Measurements from ENCODE around the gene NKD2.
"Not testable (repeated sequence)": the region's sequence is repeated elsewhere in the genome, so short reads cannot be mapped to it uniquely, and the experiment has no call there.

Gene NKD2, protein sequence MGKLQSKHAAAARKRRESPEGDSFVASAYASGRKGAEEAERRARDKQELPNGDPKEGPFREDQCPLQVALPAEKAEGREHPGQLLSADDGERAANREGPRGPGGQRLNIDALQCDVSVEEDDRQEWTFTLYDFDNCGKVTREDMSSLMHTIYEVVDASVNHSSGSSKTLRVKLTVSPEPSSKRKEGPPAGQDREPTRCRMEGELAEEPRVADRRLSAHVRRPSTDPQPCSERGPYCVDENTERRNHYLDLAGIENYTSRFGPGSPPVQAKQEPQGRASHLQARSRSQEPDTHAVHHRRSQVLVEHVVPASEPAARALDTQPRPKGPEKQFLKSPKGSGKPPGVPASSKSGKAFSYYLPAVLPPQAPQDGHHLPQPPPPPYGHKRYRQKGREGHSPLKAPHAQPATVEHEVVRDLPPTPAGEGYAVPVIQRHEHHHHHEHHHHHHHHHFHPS

DNA sequence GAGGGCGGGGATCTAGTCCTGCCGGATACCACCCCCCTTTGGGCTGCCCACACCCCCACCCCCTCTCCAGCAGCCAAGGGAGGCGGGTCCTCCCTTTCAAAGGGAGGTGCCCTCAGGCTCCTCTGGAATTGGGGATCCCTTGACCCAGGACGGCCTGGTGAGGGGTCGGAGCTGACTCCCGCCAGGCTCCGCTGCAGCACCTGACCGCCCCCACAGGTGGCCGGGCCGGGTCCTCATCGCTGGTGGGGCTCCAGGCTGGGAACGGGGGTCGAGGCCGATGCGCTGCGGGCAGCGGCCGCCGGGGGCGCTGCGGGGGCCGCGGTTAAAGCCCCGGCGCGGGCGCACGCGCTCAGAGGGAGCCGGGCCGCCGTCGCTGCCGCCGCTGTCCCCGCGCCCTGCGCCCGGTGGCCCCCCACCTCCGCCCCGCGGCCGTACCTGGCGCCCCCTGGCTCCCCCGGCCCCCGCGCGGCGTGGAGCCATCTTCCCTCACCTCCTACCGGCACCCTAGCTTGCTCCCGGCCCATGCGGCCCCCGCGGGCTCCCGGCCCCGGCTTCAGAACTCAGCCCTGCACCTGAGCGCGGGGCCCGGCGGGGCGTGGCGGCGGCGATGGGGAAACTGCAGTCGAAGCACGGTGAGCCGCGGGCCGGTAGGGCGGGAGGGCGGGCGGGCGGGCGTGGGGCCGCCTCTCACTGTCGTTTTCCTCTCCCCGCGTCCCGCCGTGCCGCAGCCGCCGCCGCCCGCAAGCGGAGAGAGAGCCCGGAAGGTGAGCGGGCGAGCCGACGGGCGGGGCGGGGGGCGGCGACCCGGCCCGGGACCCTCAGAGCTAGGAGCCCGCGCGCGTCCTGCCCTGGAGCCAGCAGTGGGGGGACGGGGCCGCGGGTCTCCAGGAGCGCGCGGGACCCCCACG lies at the start of gene NKD2:
NKD2 (plus strand) TSS at position 352 of the 908 bp plus-strand sequence; CDS start at position 608, 256 bp downstream.
- DNase-seq: peak; percentile 22 to 45

DNA sequence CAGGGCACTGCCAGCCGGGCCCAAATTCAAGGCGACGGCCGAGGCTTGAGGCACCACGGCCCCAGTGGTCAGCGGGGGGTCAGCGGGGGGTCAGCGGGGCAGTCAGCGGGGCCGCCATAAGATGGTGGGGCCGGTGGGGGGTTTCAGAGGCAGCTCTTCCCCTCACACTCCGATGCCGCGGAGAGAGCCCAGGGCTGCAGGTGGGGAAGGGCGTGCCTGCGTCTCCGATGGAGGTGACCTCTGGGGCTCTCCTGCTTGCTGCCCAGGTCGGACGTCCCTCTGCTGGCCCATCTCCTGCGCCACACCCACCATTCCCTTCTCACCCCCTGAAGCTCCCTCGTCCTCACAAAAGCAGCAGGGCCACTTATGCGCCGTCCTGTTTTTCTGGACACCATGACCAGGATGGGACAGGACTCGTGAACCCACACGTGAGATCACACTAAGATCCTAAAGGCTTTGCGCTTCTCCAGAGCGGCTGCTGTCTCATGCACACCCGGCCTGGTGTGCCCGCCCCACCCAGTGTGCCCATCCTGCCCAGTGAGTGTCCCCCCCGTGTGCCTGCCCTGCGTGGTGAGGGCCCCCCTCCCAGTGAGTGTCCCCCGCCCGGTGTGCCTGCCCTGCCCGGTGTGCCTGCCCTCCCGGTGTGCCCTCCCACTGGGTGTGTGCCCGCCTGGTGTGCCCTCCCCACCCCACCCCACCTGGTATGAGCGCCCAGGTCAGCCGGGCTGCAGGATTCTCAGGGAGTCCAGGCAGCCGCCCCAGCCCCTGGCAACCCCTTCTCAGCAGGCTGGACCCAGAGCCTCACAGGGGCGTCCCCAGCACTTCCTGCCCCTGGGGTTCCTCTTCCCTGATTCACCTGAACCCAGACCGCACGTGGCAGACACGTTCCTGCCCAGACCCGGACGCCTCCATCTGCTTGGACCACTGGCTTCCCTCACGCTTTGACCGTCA lies 48.7 kb upstream of the NKD2 start:
- DNase-seq: no peak

DNA sequence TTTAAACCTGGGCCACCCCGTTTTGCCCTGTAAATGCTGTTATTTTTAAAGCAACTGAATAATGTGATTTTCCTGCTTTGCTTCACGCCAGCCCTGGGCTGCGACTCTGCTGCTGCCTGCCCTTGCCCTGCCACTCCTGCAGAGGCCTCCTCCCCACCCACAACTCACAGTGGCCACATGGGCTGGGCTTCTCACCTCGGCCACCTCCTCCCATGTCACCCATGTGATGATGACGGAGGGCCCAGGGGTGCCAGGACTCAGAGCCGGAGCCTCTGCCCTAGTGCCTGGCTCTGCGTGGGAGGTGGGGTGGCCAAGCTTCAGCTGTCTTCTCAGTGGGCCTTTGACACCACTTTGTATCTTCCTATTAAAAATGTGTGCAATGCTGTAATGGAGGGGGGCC lies 48.1 kb upstream of the NKD2 start:
- no peak for DNase-seq

DNA sequence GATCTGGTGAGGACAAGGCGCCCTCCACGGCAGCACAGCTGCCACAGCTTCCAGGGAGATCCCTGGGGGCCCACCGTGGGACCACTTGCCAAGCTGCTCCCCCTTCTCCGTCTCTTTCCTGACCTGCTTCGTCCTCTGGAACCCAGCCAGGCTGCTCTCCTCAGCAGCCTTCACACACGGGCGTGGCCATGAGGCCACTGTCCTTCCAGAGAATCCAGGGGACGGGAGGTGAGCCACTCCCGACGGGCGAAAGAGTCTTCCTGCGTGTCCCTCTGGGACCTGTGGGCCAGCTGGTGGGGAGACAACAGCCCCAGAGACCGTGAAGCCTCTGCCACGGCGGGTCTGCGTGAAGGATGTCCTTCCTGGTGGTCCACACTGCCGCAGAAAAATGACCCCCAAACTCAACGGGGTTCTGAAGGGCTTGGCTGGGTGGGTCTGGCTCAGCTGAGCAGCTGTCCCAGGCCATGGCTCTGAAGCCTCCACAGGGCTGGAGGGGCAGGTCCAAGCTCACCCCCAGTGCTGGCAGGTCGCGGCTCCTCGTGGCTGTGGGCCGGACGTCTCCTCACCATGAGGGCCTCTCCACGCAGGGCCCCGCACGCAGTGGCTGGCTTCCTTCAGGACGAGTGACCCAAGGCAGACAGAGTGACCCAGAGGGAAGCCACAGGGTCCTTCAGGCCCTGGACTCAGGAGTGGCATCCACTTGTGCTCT lies 47.4 kb upstream of the NKD2 start:
- peak; percentile 54 to 77 for DNase-seq

DNA sequence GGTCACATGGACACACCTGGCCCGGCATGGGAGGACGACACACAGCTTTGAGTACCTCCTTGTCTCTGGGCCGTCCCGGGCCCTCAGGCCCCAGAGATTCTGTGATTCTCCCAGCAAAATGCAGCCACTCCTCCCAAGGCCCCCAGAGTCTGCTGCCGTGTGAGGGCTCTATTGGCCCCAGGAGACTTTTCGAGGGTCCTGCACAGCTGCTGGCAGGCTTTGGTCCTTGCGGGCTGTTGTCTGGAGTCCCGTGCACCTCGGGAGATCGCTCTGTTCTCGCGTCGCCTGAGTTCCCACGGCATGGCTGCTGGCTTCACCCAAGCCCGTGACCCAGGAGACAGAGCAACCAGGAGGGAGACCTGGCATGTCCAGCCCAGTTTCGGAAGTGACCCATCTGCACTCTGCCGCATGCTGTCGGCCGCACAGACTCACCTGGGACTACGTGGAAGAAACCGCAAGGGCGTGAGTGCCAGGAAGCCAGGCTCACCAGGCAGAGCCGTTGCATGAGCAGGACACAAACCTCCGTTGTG lies 46.8 kb upstream of the NKD2 start:
- peak; percentile 84 to 94 for DNase-seq

DNA sequence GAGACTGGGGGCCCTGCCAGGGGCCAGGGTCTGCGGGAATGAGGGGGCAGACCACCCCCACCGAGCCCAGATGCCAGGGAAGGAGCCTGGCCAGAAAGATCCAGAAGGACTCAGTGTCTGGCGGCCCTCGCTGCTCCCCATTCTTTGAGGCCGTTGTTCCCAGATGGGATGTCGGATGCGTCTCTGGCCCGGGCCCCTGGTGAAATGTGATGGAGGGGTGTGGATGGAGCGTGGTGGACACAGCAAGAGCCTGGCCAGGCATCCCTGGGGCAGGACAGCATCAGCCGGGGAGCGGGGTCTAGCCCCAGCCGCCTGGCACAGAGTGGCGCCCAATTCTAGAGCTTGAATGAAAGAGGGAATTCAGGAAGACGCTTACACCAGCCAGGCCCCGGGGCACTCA lies 46.2 kb upstream of the NKD2 start:
- no peak for DNase-seq

DNA sequence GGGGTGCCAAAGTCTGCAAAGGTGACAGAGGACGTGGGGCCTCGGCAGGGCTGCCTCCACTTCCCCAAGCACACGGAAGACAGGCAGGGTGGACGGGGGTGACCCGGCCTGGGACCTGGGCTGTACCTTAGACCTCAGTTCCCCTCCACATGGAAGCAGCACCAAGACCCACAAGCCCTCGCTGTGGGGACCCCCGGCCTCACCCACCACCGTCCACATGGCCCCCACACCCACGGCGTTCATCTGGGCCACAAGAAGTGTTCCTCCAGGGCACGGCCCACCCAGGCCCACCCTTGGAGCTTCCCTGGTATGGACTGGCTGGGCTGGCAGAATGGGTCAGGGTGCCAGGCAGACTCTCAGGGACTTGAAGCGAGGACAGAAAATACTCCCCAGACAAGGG lies 45.8 kb upstream of the NKD2 start:
- no peak for DNase-seq

DNA sequence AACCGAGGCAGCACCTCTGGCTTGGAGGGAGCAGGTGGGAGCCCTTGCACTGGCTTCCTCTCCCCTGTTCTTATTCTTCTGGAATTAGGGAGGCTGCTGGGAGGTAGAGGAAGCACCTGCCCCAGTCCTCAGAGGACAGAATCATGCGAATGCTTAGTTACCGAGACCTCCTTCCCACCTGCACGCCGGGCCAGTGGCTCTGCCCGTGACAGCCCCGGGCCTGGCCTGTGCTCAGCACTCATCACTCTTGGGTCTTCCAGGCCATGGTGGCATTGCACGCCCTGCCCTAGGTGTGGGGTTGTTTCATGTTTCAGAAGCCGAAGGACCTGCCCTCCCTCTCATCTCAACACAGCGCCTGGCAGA lies 45.3 kb upstream of the NKD2 start:
- DNase-seq: no peak

DNA sequence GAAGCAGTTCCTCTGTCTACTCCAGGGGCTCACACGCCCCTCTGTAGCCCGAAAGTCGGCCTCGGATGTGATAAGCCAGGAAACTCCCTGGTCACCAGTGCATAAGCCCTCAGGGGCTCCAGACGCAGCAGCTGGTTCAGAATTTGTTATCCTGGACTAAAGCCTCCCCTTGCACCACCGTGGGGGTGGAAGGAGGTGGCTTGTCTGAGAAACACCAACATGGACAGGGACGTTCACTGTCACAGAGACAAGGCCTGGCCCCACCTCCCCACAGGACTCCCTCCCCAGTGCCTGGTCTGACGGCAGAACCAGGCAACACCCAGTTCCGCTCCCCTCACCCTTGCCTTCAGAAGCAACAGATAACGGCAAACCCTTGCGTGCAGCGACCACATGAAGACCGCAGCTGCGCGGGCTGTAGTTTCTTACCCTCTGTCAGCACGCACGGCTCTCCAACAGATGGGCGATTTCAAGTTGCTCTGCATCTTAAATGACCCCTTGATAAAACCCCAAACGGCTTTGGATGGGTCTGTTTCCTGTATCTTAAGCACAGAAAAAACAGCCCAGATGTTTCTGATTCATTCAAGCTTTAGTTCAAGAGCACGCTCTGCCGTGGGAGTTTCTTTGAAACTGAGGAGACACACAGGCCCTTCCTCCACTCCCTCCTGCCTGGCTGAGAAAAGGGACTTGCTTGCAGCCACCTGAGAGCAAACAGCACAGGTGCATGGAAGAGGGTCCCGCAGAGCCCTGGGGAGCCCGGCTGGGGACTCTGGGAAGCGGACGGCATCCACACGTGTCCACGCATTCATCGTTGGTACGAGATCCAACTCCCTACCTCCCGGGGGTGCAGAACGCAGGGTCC lies 44.7 kb upstream of the NKD2 start:
- DNase-seq: peak; percentile 98 to 100

DNA sequence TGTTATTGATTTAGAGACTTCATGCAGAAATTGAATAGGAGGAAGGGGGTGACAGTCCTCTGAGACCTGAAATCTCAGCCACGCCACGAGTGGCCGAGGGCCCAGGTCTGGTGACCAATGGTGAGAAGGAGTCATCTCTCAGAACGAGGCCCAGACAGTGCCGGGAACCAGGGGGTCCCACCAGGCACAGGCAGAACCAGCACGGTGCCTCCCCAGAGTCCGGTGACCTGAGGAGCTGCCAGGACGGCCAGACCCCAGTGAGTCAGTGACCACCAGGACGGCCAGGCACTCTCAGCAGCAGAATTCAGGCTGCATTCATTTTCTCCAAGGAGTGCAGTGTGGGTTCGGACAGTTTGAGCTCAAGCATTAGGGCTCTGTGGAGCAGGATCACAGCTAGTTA lies 43.8 kb upstream of the NKD2 start:
- DNase-seq: no peak

DNA sequence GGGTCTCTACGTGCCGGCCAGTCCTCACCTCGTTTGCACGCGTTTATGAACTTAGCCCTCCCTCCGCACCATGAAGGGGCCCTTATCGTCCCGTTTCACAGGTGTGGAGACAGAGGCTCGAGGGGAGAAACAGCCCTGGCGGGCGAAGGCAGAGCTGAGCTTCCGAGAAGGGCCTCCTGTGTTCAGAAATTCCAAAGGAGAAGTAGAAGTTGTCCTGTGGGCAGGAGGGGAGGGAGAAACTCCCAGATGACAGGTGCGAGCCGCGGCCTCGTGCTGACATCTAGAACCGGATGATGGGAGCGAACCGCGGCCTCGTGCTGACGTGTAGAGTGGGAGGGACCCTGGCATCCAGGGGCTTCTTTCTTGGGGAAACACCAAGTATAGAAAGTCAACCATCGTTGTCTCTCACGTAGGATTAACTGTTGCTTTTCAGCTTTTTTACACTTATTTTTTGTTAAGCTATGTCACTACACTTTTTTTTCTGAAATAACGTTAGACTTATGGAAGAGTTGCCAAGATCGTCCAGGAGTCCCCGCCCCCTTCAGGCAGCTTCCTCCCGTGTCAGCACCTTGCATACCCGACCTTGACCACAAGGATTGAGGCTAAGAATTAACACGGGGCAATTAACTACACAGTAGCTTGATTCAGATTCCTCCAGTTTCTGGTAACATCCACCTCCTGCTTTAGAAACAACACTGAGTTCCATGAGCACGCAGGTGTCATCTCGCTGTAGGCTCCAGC lies 42.8 kb upstream of the NKD2 start:
- DNase-seq: no peak

DNA sequence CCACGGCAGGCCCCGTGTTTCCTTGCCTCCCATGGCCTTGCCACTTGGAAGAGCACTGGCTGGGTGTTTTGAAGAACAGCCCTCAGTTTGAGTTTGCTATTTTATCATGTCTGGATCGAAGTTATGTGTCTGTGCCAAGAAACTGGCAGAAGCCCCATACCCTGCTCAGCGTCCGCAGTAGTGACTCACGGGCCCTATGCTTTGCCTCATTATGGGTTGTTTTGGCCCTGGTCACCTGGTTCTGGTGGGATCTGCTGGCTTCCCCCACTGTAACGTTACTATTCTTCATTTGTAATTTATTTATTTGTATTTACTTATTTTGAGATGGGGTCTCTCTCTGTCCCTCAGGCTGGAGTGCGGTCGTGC lies 42.3 kb upstream of the NKD2 start:
- no peak for DNase-seq

DNA sequence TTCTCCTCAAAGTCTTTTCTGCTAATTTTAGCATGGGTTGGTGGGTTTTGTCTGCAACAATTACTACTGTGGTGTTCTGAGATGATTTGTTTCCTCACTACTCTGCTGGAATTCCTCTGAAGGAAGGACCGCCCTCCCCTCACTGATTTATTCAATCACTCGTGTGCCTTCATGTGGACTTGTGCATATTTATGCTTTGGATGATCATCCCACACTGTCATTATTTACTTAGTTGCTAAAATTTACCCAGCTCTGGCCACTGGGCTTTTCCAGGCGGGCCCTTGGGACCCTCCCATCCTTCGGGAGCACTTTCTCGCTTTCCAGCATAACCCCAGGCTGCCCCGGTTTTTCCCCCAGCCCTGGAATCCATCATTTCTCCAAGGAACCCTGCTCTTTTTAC lies 41.7 kb upstream of the NKD2 start:
- DNase-seq: no peak

DNA sequence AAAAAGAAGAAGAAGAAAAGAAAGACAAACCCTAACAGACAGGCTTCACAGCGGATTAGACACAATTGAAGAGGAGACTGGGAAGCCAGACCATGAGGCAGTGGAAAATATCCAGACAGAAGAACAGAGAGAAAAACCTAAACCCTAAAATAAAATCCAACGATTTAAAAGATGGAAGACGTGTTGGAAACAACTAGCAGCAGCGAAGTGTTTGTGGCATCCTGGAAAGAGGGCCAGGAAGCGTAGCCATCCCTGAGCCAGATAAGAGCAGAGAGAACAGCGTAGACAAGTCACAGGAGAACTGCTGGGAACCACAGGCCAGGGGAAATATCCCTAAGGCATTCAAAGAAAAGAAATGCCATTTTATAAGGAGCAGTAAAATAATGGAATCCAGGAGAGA lies 39.7 kb upstream of the NKD2 start:
- DNase-seq: no peak

DNA sequence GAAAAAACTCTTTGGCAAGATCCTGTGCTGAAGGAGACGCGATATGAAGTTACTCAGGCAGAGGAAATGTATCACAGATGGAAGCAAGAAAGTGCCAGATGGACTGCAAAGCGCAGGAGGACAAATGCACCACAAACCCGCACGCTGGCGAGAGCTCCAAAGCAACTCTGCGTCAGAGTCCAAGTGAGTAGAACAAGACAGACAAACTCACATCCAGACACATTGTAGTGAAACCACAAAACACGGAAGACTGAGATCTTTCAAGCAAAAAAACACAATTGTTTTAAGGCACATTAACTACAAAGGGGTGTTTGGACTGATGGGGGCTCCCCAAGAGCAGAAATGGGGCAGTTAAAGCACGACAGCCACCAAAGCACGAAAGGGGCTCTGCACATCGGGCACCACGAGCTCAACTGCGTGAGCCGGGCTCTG lies 39.2 kb upstream of the NKD2 start:
- DNase-seq: peak; percentile 39 to 57

DNA sequence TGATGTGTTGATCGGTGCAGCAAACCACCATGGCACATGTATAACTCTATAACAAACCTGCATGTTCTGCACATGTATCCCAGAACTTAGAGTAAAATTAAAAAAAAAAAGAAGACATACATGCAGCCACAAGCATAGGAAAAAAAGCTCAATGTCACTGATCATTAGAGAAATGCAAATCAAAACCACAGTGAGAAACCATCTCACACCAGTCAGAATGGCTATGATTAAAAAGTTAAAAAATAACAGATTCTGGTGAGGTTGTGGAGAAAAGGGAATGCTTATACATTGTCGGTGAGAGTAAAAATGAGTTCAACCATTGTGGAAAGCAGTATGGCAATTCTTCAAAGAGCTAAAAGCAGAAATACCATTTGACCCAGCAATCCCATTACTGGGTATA lies 36.0 kb upstream of the NKD2 start:
- not testable (repeated sequence) for DNase-seq

DNA sequence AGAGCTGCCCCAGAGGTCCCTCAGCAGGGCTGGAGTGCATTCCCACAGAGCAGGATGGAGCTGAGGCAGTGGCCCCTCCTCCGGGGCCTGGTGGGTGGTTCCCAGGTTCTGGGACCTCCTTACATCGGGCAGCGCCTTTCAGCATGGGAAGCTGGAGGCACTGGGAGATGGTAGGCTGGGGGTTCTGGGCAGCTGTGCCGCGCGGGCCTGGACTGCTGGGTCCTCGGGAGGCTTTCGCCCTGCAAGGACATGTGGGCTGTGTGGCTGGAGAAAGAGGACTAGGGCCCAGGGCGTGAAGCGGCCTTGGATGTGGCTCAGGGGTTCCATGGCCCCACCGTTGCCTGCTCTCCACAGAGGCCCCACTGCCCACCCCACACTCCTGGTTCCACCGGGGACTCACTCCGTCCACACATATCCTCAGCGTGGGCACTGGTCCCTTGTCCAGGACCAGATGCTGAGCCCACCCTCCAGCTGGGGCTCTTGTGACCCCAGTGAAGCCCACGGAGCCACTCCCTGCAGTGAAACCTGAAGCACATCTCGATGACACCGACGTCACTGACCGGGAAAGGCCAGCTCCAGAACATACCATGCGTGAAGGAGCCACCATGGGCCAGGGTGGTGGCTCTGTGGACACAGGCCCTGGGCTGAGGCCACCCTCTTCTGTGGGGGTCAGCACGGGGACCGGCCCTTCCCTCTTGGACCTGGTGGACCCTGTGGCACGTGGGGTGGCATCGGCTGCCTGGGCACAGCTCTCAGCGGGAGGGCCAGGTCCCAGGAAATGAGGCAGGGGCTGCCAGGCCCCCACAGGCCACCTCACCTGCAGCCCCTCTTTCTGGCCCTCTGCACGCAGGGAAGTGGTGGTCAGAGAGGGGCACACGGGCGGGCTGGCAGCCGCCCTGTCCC lies 31.5 kb upstream of the NKD2 start:
- no peak for DNase-seq

DNA sequence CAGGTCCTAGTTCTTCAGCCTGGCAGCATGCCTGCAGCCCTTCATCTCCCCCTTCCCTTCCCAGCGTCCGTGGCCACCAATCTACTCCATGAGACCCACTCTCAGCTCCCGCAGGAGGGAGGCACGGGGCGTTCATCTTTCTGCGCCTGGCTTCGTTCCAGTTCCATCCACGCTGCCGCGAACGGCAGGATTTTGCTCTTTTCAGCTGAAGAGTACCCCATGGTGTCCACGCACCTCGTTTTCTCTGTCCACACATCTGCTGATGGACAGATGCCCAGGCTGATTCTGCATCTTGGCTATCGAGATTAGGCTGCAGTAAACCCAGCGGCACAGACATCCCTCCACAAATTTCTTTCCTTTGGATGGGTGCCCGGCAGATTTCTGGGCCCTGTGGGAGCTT lies 30.5 kb upstream of the NKD2 start:
- no peak for DNase-seq

DNA sequence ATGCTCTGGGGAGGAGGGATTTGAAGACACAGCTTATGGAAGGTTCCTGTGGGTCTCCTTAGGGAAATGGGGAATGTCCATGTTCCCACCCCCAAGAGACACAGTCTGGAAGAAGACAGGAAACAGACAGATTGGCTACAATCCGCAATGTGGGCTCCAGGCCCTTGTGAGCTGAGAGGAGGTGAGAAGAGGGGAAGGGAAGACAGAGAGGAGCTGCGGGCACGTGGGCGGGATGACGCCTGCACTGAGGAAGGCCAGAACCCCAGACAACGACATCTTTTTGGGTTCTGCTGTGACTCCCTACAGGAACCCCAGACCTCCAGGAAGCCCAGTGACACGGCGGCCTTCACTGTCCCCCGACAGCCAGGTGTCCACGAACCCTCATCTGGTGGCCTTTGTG lies 29.9 kb upstream of the NKD2 start:
- no peak for DNase-seq
